Muscle layer of duodenum (tissue), 2 donors: ENCODE measurements around the gene CLEC20A.

Source experiments
- H3K27ac ChIP-seq: one replicate; pipeline ENCODE4 v1.7.0; 2013; ENCODE audit warnings: mild to moderate bottlenecking, low read length
- H3K27me3 ChIP-seq: one replicate; pipeline ENCODE4 v1.7.0; 2013; ENCODE audit warnings: low read depth, mild to moderate bottlenecking, control low read depth, low read length
- H3K36me3 ChIP-seq, 2 donors: one replicate each; pipeline ENCODE4 v1.7.0; 2013; ENCODE audit warnings: low read length in 2 of 2, control low read depth in 1 of 2, mild to moderate bottlenecking in 1 of 2; ENCODE audit not compliant: insufficient read depth in 2 of 2, control insufficient read depth in 1 of 2
- H3K4me1 ChIP-seq, 2 donors: one replicate each; pipeline ENCODE4 v1.7.0; 2013; ENCODE audit warnings: low read length in 2 of 2, mild to moderate bottlenecking in 2 of 2, control low read depth in 1 of 2, moderate library complexity in 1 of 2; ENCODE audit not compliant: insufficient read depth in 2 of 2, control insufficient read depth in 1 of 2
- H3K4me3 ChIP-seq, 2 donors: one replicate each; pipeline ENCODE4 v1.7.0; 2013; ENCODE audit warnings: low read length in 2 of 2, low read depth in 1 of 2, mild to moderate bottlenecking in 1 of 2
- H3K9me3 ChIP-seq, 2 donors: one replicate each; pipeline ENCODE4 v1.7.0; 2013; ENCODE audit warnings: low read length in 2 of 2, control low read depth in 1 of 2, mild to moderate bottlenecking in 1 of 2; ENCODE audit not compliant: control insufficient read depth in 1 of 2
- donor health status: healthy.

The CLEC20A gene

DNA sequence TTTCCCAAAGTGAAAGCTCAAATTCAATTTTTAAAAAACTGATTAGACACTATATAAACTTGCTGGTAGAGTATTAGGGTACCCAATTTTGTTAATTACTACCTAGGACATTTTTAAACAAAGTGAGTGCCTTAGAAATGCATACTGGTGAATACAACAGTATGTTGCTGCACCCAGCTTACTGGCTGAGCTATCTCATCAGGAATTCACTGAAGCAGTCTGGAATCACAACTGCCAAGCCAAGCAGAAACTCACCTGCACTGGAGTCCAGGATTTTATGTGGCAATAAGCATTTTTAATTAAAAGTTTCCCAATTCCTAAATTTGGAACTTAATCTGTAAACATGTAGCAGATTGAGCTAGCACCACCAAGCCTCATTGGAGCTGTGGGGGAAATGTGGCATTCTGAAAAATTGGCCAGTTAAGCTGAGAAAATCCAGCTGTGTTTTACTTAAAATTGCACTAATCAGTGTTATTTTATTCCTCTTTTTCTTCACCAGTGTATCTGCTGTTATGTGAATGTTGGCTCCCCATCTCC, 61.8 kb downstream of the CLEC20A start:
- Histone ChIP-seq H3K4me3 (no peak overlapping the region), H3K36me3 (peaks cover 0 to 4% of the 10 kb centered on the region in 2 donors), H3K4me1 (no peaks in the 10 kb centered on the region), H3K27me3 (no peaks in the 10 kb centered on the region), H3K9me3 (no peaks in the 10 kb centered on the region), H3K27ac (no peak overlapping the region)

DNA sequence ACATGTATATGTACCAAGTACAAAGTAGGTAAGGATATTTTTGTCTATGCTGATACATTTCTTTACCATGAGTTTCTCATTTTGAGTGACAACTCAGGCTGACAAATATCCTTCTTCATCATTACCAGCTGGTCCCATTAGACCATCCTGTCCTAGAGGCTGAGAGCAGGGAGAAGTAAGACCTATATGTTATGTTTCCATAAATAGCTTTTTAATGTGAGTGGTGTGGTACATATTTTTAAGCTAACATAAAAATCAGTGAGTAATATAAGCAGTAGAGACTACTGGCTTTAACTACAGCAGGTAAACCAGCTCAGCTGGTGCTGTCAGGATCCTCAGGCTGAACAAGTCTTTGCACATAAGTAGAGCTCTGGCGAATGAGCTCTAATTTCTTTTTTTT, 62.4 kb downstream of the CLEC20A start:
- no peaks in the 10 kb centered on the region for H3K4me1 ChIP-seq
- H3K27me3 ChIP-seq = no peaks in the 10 kb centered on the region
- H3K4me3 ChIP-seq = no peak overlapping the region
- no peak overlapping the region for H3K27ac ChIP-seq
- H3K36me3 ChIP-seq = no peaks in the 10 kb centered on the region
- no peaks in the 10 kb centered on the region for H3K9me3 ChIP-seq
